ENCODE data around the gene EBF3. TPM values are rescaled to one million over a fixed set of nuclear protein-coding genes. Genes with fewer than 3 reads are reported as not detected.

The EBF3 gene
- total and polyA plus RNA-seq, 9 of the 15 experiments (the other 6 are each of a cell fraction or from before 2014, with no cell fraction given): not detected

- TF ChIP-seq ZNF143 (CRISPR knock-in tag; IDR thresholded peaks at IDR 0.05): no peak
- no peak for TF ChIP-seq JUN (IDR thresholded peaks at IDR 0.05; ENCODE audit: borderline replicate concordance, low read depth, low read length)
- no peak for TF ChIP-seq JUN (CRISPR knock-in tag; IDR thresholded peaks at IDR 0.05; ENCODE audit: borderline replicate concordance)
Observed at GRCh38 chr10:129842031-129842430, 122.0 kb downstream of the EBF3 start (continued).

- no peak overlapping the region for H3K9ac ChIP-seq (ENCODE audit: insufficient read depth in 1 of 2, low read depth in 2 of 2, low read length in 2 of 2)
- DNase-seq (ENCODE audit: extremely low read depth in 1 of 4, low spot score in 3 of 4): no peak
- H3K79me2 ChIP-seq (ENCODE audit: control insufficient read depth, insufficient read depth, low read length): no peaks in the 10 kb centered on the region
- no peak for ATAC-seq
- intact Hi-C loops (cut with micrococcal nuclease) (no loop called here), in situ Hi-C loops (cut with MboI) (no loop called here)
- no peak overlapping the region for H2AFZ ChIP-seq (ENCODE audit: low read depth, low read length)
- no TSS peak for BruUV-seq (replicated peaks)
- no peak overlapping the region for H3K4me2 ChIP-seq (ENCODE audit: insufficient read depth, low read length)
- no peaks in the 10 kb centered on the region for H3K9me3 ChIP-seq (replicated peaks; ENCODE audit: control insufficient read depth, insufficient read depth, low read depth, low read length)
- H3K27ac ChIP-seq (ENCODE audit: extremely low read depth, low read depth, low read length): no peak overlapping the region
- CTCF ChIA-PET (ENCODE audit: low intra/inter-chr PET ratio): no interaction called here
- 9% methylated on average over 7 of the region's 9 CpGs for WGBS (ENCODE audit: insufficient coverage, low coverage, missing lambda C conversion rate)
- H3K9me1 ChIP-seq (ENCODE audit: control insufficient read depth, insufficient read depth, low read length): no peaks in the 10 kb centered on the region
- no peak overlapping the region for H3K4me3 ChIP-seq
- POLR2A ChIA-PET: interaction anchor here (0.7 kb wide), 1 partner anchor 8 kb away, joined by 3 read pairs; no protein-coding TSS in a partner anchor
- peaks cover 0 to 3% of the 10 kb centered on the region in 2 experiments; a peak in 1 of 5 replicates for H3K4me1 ChIP-seq (replicated peaks in 1 of 2; ENCODE audit: control insufficient read depth in 2 of 2, insufficient read depth in 2 of 2, low read length in 2 of 2)
- peaks cover 0 to 57% of the 10 kb centered on the region in 2 experiments for H3K27me3 ChIP-seq (ENCODE audit: control insufficient read depth in 2 of 2, insufficient read depth in 2 of 2, low read length in 2 of 2)
- H4K20me1 ChIP-seq (replicated peaks; ENCODE audit: control insufficient read depth, insufficient read depth, low read length): no peaks in the 10 kb centered on the region; the same call in 1 of the 2 replicates
- no peak for FAIRE-seq
- H3K36me3 ChIP-seq (ENCODE audit: control insufficient read depth, insufficient read depth, low read length): no peaks in the 10 kb centered on the region
- TF ChIP-seq MGA (IDR thresholded peaks at IDR 0.05) (no peak), ZNF134 (CRISPR knock-in tag; conservative IDR thresholded peaks at IDR 0.05) (no peak), ADNP (tag; IDR thresholded peaks at IDR 0.05) (no peak), ZHX1 (conservative IDR thresholded peaks at IDR 0.05; ENCODE audit: low read length) (no peak), ARID2 (IDR thresholded peaks at IDR 0.05) (no peak)
Observed at GRCh38 chr10:129841590-129841989, 122.5 kb downstream of the EBF3 start.
